Gastroesophageal sphincter (tissue), 4 donors: ENCODE results near the gene ARHGAP6. TPM values are rescaled to one million over a fixed set of nuclear protein-coding genes. Genes with fewer than 3 reads are reported as not detected.
"Not testable (repeated sequence)": the region's sequence is repeated elsewhere in the genome, so short reads cannot be mapped to it uniquely, and the experiment has no call there.

Experiments
- ATAC-seq: fragments of 150-250 bp; one replicate; pipeline ENCODE4 v1.9.1; 2016; ENCODE audit warnings: mild to moderate bottlenecking, moderate library complexity
- H3K27ac ChIP-seq, 4 donors: fragments of 200-600 bp; sonication (generic) in 3 of 4; 1 replicate in 3 of 4; 2 replicates in 1 of 4; pipeline ENCODE4 v1.5.1; 2016 to 2019
- H3K27me3 ChIP-seq: fragments of 200-600 bp; sonication (generic); one replicate; pipeline ENCODE4 v1.5.1; 2019
- H3K36me3 ChIP-seq, 2 donors: fragments of 200-600 bp; sonication (generic); one replicate each; pipeline ENCODE4 v1.5.1; 2019; ENCODE audit warnings: control low read depth in 1 of 2
- H3K4me1 ChIP-seq, 3 donors: fragments of 200-600 bp; sonication (generic); 1 replicate in 2 of 3; 2 replicates in 1 of 3; pipeline ENCODE4 v1.5.1; 2016 to 2019; ENCODE audit warnings: control low read depth in 2 of 3
- H3K4me3 ChIP-seq, 2 donors: fragments of 200-600 bp; sonication (generic); one replicate each; pipeline ENCODE4 v1.5.1; 2019; ENCODE audit warnings: mild to moderate bottlenecking in 1 of 2, moderate library complexity in 1 of 2
- H3K9me3 ChIP-seq, 3 donors: fragments of 200-600 bp; sonication (generic); one replicate each; pipeline ENCODE4 v1.5.1; 2017 to 2019; ENCODE audit warnings: control low read depth in 2 of 3
- CTCF ChIP-seq, 4 experiments: fragments of 200-600 bp in 2 of 4; fragments of 450-650 bp in 2 of 4; sonication (generic) in 1 of 4; IDR thresholded peaks; one replicate each; pipeline ENCODE4 v1.5.1; 2017 to 2019; ENCODE audit warnings: antibody characterized with exemption in 4 of 4, mild to moderate bottlenecking in 2 of 4, moderate library complexity in 2 of 4
- EP300 ChIP-seq: sonication (generic); formaldehyde crosslinking; IDR thresholded peaks from one replicate; pipeline ENCODE4 v1.6.1; 2017; ENCODE audit warnings: antibody characterized with exemption, mild to moderate bottlenecking
- POLR2A ChIP-seq, 2 donors: fragments of 450-650 bp; IDR thresholded peaks; one replicate each; pipeline ENCODE4 v1.6.1; 2017; ENCODE audit warnings: antibody characterized with exemption in 2 of 2, mild to moderate bottlenecking in 2 of 2, moderate library complexity in 1 of 2
- POLR2AphosphoS5 ChIP-seq: sonication (generic); formaldehyde crosslinking; IDR thresholded peaks from one replicate; pipeline ENCODE4 v1.6.1; 2017; ENCODE audit warnings: antibody characterized with exemption
- WGBS, 2 donors: methylation state at CpG; one replicate each; pipeline ENCODE4 v1.1.5; 2018; ENCODE audit warnings: low coverage in 1 of 2; 5-methylcytosine and 5-hydroxymethylcytosine counted together
- total RNA-seq, 4 donors: library from RNA; depleted of rRNA; stranded (reverse); fragments of >200 nt; gene quantifications; one replicate each; pipeline ENCODE4 v1.1.0, GENCODE V29; 2016

ARHGAP6 gene
- total RNA-seq, 4 donors from 2014 or later: 25.2 to 35.1 (median 31.8) TPM

GRCh38 chrX:11125060-11125459, 540.7 kb downstream of the ARHGAP6 start:
- no peak overlapping the region for H3K4me3 ChIP-seq

GRCh38 chrX:11124112-11124511, 541.6 kb downstream of the ARHGAP6 start:
- TF ChIP-seq POLR2AphosphoS5 (no peak), EP300 (no peak), CTCF (IDR thresholded peaks at IDR 0.05) (no peak), POLR2A (IDR thresholded peaks at IDR 0.05) (no peak)
- H3K9me3 ChIP-seq: no peaks in the 10 kb centered on the region
- no peak overlapping the region for H3K27ac ChIP-seq
- peaks cover 0 to 34% of the 10 kb centered on the region in 2 donors for H3K36me3 ChIP-seq
- H3K4me1 ChIP-seq: no peaks in the 10 kb centered on the region
- no peaks in the 10 kb centered on the region for H3K27me3 ChIP-seq
- ATAC-seq: no peak
- no peak overlapping the region for H3K4me3 ChIP-seq
- 20 to 62% methylated on average over 1 to 2 of the region's 2 CpGs for WGBS, 2 donors

More at GRCh38 chrX:11125060-11125459, 540.7 kb downstream of the ARHGAP6 start:
- no peaks in the 10 kb centered on the region for H3K27me3 ChIP-seq
- H3K36me3 ChIP-seq: peaks cover 0 to 25% of the 10 kb centered on the region in 2 donors
- 76 to 82% methylated on average over 2 to 4 of the region's 5 CpGs for WGBS, 2 donors
- no peaks in the 10 kb centered on the region for H3K9me3 ChIP-seq
- no peak for ATAC-seq
- no peaks in the 10 kb centered on the region for H3K4me1 ChIP-seq
- TF ChIP-seq POLR2A (IDR thresholded peaks at IDR 0.05) (no peak), CTCF (IDR thresholded peaks at IDR 0.05) (no peak), EP300 (no peak), POLR2AphosphoS5 (no peak)
- H3K27ac ChIP-seq: no peak overlapping the region

- not testable (repeated sequence) for H3K27ac ChIP-seq, ATAC-seq, H3K9me3 ChIP-seq, H3K4me3 ChIP-seq, H3K4me1 ChIP-seq, H3K27me3 ChIP-seq
- WGBS, 2 donors: 100% methylated on average over 1 to 2 of the region's 6 CpGs
- H3K36me3 ChIP-seq: peaks cover 0 to 44% of the 10 kb centered on the region in 2 donors
Observed at GRCh38 chrX:11123087-11123486, 542.6 kb downstream of the ARHGAP6 start.

- ATAC-seq: no peak
- Histone ChIP-seq H3K27ac (no peak overlapping the region), H3K36me3 (peaks cover 0 to 81% of the 10 kb centered on the region in 2 donors), H3K4me3 (no peak overlapping the region), H3K27me3 (no peaks in the 10 kb centered on the region), H3K4me1 (no peaks in the 10 kb centered on the region), H3K9me3 (no peaks in the 10 kb centered on the region)
- WGBS, 2 donors: 61 to 73% methylated on average over 4 to 6 of the region's 8 CpGs
- TF ChIP-seq EP300 (no peak), CTCF (IDR thresholded peaks at IDR 0.05) (no peak), POLR2AphosphoS5 (no peak), POLR2A (IDR thresholded peaks at IDR 0.05) (no peak)
Observed at GRCh38 chrX:11119313-11119943, 546.3 kb downstream of the ARHGAP6 start.

- WGBS, 2 donors: 83% methylated on average over 3 of the region's 3 CpGs; no CpG with 5 or more reads in 1 of the 2 donors
- ATAC-seq: no peak
- no peak overlapping the region for H3K27ac ChIP-seq
- TF ChIP-seq POLR2A (IDR thresholded peaks at IDR 0.05) (no peak), CTCF (IDR thresholded peaks at IDR 0.05) (no peak), EP300 (no peak), POLR2AphosphoS5 (no peak)
- no peaks in the 10 kb centered on the region for H3K9me3 ChIP-seq
- no peaks in the 10 kb centered on the region for H3K27me3 ChIP-seq
- no peak overlapping the region for H3K4me3 ChIP-seq
- H3K36me3 ChIP-seq: peaks cover 0 to 89% of the 10 kb centered on the region in 2 donors
- H3K4me1 ChIP-seq: peaks cover 0 to 16% (median 0%) of the 10 kb centered on the region in 3 donors
Observed at GRCh38 chrX:11117745-11118144, 548.0 kb downstream of the ARHGAP6 start.
